GM12891 (cell line): Measurements from ENCODE around the gene GTF2H2.
"Not testable (repeated sequence)": the region's sequence is repeated elsewhere in the genome, so short reads cannot be mapped to it uniquely, and the experiment has no call there.

ENCODE experiments used
- POLR2A ChIP-seq: IDR thresholded peaks from 2 replicates; pipeline ENCODE4 v1.6.1; 2011; ENCODE audit warnings: low read depth, low read length, control low read depth
- POLR2AphosphoS5 ChIP-seq: IDR thresholded peaks from 2 replicates; pipeline ENCODE4 v1.6.1; 2011; ENCODE audit warnings: low read depth, low read length, control low read depth

GRCh38 chr5:71084280-71085063 lies 17.0 kb upstream of the GTF2H2 start:
- not testable (repeated sequence) for TF ChIP-seq POLR2A, POLR2AphosphoS5
